HG02623 (cell line): ENCODE measurements around the gene SCO1.

Experiments used
- ATAC-seq: cut with Tn5 transposase; IDR thresholded peaks from one replicate; pipeline ENCODE4 v1.9.1; 2021; ENCODE audit warnings: moderate library complexity; ENCODE audit not compliant: unreplicated experiment

The SCO1 gene

DNA sequence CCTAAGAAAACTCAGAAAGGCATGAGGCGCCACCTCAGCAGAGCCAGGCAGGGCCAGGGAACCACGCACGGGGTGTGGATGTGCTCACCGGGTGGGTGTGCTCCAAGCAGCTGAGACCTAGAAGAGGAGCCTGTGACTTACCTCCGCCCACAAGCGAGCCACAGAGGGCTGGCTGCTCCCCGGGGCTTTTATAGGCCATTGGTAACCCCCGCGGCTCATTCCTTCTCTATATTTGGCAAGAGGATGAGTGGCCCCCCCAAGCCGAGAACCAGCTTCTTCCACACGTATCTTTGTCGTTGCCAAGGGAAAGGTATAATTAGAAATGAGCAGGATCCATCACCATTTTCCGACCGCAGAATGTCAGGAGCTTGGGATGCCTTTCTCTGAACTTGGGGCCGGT, 40.2 kb downstream of the SCO1 start, which contains the start of gene MYH3:
Gene MYH3, minus strand, starts transcription at position 162 of the 400 bp plus-strand sequence. CDS start 2,245 bp downstream, outside the sequence.
- ATAC-seq, result no peak

DNA sequence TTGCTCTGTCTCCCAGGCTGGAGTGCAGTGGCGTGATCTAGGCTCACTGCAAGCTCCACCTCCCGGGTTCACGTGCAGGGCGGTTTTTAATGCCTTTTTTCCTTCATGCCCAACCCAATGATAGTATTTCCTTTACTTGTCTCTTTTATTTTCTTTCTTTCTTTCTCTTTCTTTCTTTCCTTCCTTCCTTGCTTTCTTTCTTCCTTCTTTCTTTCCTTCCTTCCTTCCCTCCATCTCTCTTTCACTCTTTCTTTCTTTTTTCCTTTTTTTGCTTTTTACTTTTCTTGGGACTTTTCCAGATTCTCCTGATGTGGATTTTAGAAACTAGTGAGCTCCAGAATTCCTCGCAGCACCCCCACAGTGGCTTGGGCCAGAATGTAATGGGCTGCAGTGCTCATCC, 43.3 kb downstream of the SCO1 start:
- no peak for ATAC-seq

DNA sequence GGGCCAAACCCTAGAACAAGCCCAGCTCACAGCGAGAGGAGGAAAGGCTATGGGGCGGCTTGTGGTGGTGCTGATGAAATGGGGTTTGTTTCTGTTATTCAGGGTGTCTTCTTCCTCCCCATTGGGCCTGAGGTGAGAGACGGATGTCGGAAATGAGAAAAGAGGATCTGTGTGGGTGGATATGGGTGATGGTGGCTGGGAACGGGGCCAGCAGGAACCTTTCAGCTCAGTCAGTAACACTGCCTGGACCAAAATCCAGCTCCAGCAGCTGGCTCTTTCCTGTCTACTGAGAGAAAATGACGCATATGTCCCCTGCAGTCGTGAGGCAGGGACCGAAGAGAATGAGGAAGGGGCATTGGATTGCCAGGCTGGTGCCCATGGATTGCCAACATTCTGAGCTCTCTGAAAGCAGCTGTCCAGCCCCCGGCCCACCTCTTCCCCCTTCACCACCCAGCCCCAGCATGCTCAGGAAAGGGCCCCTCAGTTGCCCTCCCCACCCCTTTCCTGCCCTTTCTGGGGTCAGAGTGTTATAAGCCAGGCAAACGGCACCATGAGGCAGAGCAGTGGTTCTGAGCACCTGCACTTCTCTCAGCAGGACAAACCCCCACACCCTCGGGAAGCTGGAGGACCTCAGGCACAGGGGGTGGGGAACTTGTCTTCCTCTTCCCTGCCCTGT, 44.2 kb downstream of the SCO1 start:
- no peak for ATAC-seq

DNA sequence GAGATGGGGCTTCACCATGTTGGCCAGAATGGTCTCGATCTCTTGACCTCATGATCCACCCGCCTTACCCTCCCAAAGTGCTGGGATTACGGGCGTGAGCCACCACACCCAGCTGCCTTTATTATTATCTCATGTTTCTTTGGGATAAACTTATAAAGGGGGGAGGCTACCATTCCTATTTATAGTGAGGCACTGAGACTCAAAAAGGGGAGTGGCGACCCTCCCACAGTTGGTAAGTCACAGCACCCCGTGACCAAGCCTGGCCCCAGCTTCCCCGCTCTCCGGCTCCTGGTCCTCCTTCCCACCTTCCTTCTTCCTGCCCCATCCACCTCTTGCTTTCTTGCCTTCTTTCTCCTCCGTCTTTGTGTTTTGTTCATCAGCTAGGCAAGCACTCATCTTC, 45.4 kb downstream of the SCO1 start:
- no peak for ATAC-seq

DNA sequence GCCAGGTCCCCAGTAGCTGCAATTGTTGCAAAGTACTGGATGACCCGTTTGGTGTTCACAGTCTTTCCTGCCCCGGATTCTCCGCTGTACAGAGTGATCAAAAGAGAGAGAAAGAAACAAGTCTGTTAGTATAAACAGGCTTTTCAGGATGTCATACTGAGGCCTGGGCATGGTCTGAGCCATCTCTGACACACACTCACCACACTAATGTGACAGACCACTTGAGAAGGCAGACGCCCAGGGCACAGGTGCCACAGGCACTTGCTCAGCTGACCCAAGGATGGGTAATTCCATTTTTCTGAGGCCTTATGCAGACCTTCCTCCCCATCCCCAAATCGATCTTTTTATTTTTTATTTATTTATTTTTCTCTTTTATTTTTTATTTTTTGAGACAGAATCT, 47.7 kb downstream of the SCO1 start:
- ATAC-seq, result no peak

DNA sequence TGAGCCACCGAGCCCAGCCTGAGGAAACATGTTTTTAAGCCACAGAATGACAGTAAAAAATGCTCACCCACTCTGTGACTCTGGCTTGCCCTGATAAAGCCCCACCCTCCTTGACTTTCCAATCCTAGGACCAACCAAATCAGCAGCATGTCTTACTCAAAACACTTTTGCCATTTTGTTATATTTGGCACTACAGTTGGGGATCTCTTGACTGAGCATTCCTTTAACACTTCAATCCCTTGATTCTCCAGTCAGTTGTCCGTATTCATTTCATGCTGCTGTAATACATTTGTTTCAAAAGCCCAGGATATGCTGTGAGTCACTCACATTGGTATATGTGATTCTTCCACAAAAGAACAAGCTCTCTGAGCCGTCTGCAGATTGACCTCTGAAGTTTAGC, 48.4 kb downstream of the SCO1 start:
- ATAC-seq, result no peak

DNA sequence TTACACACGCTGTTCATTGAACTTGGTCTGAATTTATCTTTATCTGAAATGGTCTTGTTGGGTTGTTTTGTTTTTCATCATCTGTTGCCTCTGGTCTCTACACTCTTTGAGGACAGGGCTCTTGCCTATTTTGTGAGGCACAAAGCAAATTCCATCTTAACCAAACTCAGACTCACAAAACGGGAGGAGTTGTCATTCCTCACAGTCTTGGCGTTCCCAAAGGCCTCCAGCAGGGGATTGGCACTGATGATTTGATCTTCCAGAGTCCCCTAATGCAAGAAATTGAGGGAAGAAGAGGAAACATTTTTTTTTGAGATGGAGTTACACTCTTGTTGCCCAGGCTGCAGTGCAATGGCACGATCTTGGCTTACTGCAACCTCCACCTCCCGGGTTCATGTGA, 49.0 kb downstream of the SCO1 start:
- no peak for ATAC-seq

DNA sequence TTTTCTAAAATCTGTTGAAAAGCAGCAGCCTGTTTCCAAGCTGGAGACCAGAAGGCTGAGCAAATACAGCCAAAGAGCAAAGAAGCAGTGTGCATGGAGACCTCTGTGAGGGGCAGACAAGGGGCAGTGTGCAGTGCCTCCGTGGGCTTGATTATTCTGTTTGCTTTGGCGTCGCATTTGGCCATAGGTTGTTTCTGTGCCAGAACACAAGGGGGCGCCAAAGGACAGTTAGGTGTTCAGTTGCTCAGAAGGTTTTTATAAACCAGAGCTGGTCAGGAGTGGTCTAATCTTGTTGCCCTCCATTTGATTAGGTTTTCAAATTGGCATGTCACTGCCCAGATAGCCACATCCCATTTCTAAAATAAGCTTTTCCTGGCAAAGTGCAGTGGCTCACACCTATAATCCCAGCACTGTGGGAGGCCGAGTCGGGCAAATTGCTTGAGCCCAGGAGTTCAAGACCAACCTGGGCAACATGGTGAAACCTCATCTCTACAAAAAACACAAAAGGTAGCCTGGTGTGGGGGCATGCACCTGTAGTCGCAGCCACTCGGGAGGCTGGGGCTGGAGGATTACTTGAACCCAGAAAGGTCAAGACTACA, 50.8 kb downstream of the SCO1 start:
- peak; percentile 50 for ATAC-seq

DNA sequence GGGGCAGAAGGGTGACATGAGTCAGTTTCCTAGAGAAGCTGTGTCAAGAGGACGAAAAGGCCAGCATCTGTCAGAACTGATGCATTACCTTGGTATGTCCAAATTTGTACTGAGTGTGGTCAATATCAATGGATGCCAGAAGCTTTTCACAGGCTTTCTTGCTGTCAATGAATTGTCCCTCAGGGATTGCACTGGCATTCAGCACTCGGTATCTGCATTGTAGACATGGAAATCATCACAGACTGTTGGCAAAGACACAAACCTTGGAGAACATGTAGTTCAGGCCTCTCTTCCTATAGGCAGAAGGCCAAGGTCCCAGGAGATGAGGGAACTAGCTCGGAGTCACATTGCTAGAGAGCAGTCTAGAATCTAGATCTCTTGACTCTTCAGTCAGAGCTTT, 56.9 kb downstream of the SCO1 start:
- ATAC-seq, result no peak

DNA sequence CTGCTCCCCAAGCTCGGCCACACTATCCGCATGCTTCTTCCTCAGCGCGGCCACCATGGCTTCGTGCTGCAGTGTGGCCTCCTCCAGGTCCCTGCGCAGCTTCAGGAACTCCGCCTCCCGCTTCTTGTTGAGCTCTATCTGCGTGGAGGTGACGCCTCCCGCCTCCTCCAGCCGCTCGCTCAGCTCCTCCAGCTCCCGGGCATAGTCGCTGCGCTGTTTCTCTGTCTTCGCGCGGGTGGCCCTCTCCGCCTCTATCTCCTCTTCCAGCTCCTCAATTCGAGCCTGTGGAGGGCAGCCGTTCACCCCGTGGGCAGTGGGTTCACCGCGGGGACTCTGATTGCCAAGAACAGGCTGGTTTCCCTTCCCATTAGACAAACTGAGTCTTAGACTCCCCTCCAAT, 59.2 kb downstream of the SCO1 start:
- ATAC-seq, result no peak

DNA sequence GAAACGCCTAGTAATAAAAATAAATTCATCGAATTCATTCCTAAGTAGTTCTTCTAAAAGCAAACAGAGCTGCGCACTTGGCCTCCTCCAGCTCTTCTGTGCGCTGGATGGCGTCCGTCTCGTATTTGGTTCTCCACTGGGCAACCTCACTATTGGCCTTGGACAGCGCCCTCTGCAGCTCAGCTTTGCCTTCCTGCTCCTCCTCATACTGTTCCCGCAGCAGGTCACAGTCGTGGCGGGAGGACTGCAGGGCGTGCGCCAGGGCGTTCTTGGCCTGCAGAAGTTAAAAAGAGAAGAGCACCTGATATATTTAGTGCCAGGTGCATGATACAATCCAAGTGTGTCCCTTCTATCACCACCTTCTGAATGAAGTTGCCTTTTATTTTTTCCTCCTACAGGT, 62.0 kb downstream of the SCO1 start:
- ATAC-seq, result no peak

DNA sequence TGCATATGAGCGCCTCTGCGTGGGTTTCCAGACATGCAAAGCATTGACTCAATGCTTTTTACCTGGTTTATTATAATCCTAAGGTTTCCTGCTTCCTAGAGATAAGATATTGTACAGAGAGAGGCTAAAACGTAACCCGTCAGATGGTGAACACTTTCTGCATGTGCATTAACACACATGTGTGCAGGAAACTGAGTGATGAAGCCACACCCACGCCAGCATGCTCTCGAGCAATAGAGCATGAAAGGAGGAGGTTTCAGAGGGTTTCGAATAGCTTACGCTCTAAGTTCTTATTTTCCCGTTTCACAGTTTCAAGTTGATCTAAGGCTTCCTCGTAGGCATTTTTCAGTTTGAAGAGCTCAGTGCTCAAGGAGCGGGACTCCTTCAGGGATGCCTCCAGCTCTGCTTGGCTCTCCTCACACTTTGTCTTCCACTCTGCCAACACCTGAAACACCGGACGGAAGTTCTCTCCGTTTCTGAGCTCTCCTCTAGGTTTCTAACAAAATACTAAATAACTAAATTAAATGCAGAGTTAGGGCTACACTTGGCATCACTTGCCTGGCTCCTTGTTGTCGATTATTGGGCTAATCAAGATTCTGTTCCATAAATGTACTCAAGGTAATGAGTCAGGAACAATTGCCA, 63.5 kb downstream of the SCO1 start:
- ATAC-seq, result peak; percentile 95

DNA sequence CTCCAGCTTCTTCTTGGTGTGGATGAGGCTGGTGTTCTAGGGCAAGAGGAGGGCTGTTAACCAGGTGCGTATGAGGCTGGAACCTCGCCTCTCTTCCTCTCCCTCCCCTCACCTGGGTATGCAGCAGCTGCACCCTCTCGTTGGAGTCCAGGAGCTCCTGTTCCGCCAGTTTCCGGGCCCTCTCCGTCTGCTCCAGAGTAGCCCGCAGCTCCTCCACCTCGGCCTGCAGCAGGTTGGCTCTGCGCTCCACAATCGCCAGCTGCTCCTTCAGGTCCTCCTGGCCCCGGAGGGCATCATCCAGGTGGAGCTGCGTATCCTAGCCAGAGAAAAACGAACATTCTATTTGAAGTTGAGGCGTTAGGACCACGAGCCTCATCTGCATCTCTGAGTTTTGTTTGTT, 65.6 kb downstream of the SCO1 start:
- ATAC-seq, result no peak

DNA sequence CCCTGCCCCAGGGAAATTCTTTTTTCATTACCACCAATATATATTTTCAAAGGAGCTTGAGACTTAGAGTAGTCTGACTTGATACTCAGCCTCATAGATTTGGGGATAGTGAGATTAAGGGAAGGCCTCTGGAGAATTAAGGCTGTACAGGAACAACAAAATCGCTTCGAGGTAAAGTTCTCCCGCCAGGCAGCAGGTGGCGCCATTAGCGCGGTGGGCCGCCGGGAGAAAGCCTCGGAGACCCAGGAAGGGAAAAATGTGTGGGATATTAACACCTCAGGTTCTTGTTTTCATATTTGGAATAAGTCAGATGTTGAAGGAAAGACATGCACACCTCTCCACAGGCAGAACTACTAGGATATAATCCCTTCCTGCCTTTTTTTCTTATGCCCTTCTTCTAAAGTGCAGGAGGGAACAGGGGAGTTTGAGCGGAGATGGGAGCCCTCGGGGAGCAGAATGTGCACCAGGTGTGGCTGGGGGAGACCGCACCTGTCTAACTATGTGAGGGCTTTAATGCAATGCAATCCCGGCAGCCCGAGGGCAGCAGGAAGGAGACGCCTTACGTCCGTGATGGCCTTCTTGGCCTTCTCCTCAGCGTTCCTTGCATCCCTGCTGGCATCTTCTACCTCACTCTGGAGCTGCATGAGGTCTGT, 66.2 kb downstream of the SCO1 start:
- no peak for ATAC-seq

DNA sequence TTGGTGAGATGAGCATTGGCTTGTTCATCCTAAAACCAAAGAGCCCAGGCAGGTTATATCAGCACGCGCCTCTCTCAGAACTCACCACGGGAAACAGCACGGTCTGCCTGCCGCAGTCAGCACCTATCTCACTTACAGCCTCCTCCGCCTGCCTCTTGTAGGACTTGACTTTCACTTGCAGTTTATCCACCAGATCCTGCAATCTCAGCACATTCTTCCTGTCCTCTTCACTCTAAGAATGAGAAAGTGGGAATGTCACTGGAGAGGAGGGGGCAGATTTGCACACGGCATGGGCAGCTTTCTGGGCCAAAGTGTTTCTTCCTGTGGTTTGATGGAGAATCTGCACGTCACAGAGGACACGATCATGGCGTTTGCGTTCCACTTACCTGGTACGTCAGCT, 67.6 kb downstream of the SCO1 start:
- no peak for ATAC-seq

DNA sequence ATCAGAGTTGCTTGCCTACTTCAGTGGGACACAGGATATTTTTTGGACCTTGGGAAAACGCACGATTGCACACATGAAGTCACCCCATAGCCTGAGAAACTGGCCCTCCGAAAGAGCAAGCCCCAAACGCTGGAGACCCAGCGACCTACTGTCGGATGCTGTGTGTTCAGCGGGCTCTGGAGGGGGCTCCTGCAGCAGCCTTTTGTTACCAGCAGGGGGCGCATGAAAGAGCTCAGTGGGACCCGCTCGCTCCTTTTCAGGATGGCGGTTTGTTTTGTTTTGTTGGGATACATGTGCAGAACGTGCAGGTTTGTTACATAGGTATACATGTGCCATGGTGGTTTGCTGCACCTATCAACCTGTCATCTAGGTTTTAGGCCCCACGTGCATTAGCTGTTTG, 68.6 kb downstream of the SCO1 start:
- no peak for ATAC-seq

DNA sequence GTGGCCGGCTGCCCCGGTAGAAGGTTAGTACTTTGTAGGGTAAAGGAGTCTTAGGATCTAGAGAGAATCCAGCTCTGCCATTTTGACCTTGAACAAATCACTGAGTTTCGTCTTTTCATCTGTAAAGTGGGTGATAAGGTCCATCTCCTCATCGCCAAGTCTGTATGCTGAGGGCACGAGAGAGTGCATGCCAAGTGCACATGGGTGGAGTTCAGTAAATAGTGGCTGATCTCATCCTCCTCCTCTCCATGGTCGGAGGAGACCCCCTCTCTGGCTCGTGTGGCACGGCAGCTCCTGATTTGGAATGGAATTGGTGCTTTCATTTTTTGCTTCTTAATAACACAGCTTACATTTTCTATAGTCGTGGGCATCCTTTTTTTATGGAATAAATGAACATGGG, 70.9 kb downstream of the SCO1 start:
- no peak for ATAC-seq

DNA sequence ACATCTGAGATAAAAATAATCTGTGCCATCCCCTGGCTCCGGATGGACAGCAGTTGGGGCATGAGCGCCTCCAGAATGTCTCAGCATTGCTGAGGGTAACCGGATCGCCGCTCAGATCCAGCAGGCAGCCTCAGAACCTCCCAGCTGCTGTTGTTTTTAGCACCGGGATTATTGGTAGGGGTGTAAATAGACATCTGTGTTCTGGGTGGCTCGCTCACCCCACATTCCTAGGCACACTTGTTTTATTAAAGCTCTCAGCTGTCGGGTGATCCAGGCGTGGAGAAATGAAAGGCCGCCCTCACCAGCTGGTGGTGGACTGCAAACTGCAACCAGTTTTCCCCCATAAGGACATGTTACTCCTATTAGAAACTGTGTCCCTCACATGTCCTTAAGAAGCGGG, 72.4 kb downstream of the SCO1 start:
- no peak for ATAC-seq

DNA sequence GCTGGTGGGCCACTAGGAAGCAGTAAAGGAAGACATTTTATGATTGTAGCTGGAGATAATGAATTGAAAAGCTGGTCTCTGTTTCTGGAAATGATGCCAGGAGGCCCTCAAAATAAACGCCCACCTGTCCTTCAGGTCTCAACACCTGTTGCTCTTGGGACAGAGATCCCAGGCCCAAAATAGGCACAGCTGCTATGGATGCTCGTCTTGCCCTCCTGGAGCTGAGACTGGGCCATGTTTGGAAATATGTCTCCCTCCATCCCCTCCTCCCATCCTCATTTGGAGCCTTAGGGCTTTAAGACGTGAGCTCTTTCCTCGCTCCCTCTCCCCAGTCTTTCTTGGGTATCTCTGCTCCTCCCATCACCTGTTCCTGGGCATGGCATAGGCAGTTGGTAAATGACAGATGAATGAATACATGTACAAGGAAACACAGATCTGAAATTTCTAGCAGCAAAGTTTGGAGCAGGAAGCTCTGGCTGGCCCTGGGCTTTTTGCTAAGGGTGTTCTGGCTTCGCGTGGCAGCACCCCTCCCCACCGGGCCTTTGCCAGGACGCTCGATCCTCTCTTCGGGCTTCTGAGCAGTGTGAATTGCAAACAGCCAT, 73.5 kb downstream of the SCO1 start:
- ATAC-seq, result no peak

DNA sequence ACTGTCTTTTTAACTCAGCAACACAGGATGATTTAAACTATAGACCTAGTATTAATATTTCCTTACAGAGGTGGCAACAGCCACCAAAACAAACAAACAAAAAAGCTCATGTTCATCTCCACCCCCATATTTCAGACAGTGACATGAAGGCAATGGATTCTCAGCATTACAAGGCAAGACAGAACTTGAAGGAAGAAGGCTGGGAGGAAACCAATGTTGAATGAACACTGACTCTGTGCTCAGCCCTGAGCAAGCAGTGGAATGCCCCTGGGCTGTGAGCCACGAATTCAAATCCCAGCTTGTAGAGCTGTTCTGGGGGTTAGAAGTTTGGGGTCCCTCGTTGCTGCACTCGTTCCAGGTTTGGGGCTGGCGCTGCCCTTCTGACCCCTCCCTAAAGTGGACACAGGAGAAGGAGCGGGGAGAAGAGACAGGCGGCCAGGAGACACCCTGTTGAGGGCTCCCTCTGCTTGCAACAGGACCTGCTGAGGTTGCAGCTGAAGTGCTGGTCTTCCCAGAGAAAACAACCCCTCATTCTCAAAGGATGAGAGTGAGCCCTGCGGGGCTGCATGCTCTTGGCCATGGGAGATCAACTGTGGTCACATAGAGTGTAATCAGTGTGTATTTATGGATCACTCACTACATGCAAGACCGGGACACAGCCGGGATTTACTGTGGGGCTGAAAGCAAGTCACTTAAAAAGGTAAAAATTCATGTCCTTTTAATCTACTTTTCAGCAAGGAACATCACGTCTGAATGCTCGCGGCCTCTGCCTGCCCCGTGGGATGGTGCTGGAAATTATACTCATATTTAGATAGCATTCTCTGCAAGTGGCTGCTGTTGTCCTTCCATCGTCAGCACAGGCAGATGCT, 74.5 kb downstream of the SCO1 start:
- no peak for ATAC-seq
